Activated naive CD8-positive, alpha-beta T cell treated with anti-CD3 and anti-CD28 coated beads, Interleukin-2, amount 10 ng/mL, durations not matched to agents 7 days and 5 days (primary cell): ENCODE data around the gene SLCO2A1. TPM values are rescaled to one million over a fixed set of nuclear protein-coding genes. Genes with fewer than 3 reads are reported as not detected.

Experiments
- ATAC-seq: fragments of 150-1000 bp; cut with Tn5 transposase; one replicate; pipeline ENCODE4 v1.10.0; 2021; ENCODE audit warnings: low read depth, moderate library complexity
- POLR2A ChIA-PET: fragments of 350-600 bp; sonication (Branson Sonifier 250); formaldehyde crosslinking; loops from one replicate; lab custom pipeline; 2021; ENCODE audit warnings: antibody characterized with exemption; lab: Charles Lee
- DNase-seq: peaks from one replicate; pipeline ENCODE4 v3.0.0; 2021
- H3K27ac Mint-ChIP-seq: one replicate; pipeline ENCODE4 v1.8.0; 2022; ENCODE audit warnings: mild to moderate bottlenecking, mixed read lengths
- H3K27me3 Mint-ChIP-seq: one replicate; pipeline ENCODE4 v1.8.0; 2022; ENCODE audit warnings: mild to moderate bottlenecking, moderate library complexity, mixed read lengths
- H3K36me3 Mint-ChIP-seq: one replicate; pipeline ENCODE4 v1.8.0; 2021; ENCODE audit warnings: mild to moderate bottlenecking, mixed read lengths
- H3K4me1 Mint-ChIP-seq: one replicate; pipeline ENCODE4 v1.8.0; 2021; ENCODE audit warnings: mixed read lengths
- H3K4me3 Mint-ChIP-seq: one replicate; pipeline ENCODE4 v1.8.0; 2022; ENCODE audit warnings: mild to moderate bottlenecking, moderate library complexity, mixed read lengths
- H3K9me3 Mint-ChIP-seq: one replicate; pipeline ENCODE4 v1.8.0; 2021; ENCODE audit warnings: mixed read lengths
- total RNA-seq, 2 experiments: library from RNA; stranded (reverse); gene quantifications; one replicate each; pipeline ENCODE4 v1.2.3, GENCODE V29; 2021

Gene SLCO2A1
- total RNA-seq, 2 experiments from 2014 or later = not detected

GRCh38 chr3:134014270-134014669, 15.5 kb downstream of the SLCO2A1 start:
- Mint-ChIP-seq H3K4me1 (no peaks in the 10 kb centered on the region), H3K36me3 (no peaks in the 10 kb centered on the region), H3K27me3 (peaks cover 19% of the 10 kb centered on the region), H3K4me3 (no peak overlapping the region), H3K27ac (no peak overlapping the region), H3K9me3 (no peaks in the 10 kb centered on the region)
- DNase-seq (no peak), ATAC-seq (no peak)
- POLR2A ChIA-PET = no interaction called here

GRCh38 chr3:134013280-134013679, 16.4 kb downstream of the SLCO2A1 start:
- no peak overlapping the region for H3K4me3 Mint-ChIP-seq
- POLR2A ChIA-PET = no interaction called here

GRCh38 chr3:134009345-134010000, 20.3 kb downstream of the SLCO2A1 start:
- Mint-ChIP-seq H3K9me3 (peaks cover 3% of the 10 kb centered on the region), H3K27ac (no peak overlapping the region), H3K4me1 (no peaks in the 10 kb centered on the region), H3K27me3 (peaks cover 12% of the 10 kb centered on the region), H3K4me3 (no peak overlapping the region), H3K36me3 (no peaks in the 10 kb centered on the region)
- POLR2A ChIA-PET = no interaction called here
- ATAC-seq (no peak), DNase-seq (no peak)

More at GRCh38 chr3:134013280-134013679, 16.4 kb downstream of the SLCO2A1 start:
- no peaks in the 10 kb centered on the region for H3K9me3 Mint-ChIP-seq
- H3K4me1 Mint-ChIP-seq = no peaks in the 10 kb centered on the region
- H3K27me3 Mint-ChIP-seq = peaks cover 18% of the 10 kb centered on the region
- H3K36me3 Mint-ChIP-seq = no peaks in the 10 kb centered on the region
- ATAC-seq = no peak
- H3K27ac Mint-ChIP-seq = no peak overlapping the region
- DNase-seq = no peak

GRCh38 chr3:134008630-134009156, 21.0 kb downstream of the SLCO2A1 start:
- DNase-seq (no peak), ATAC-seq (no peak)
- Mint-ChIP-seq H3K36me3 (no peaks in the 10 kb centered on the region), H3K9me3 (peaks cover 4% of the 10 kb centered on the region), H3K4me1 (no peaks in the 10 kb centered on the region), H3K27me3 (peaks cover 12% of the 10 kb centered on the region), H3K27ac (no peak overlapping the region), H3K4me3 (no peak overlapping the region)
- POLR2A ChIA-PET = no interaction called here

GRCh38 chr3:134007819-134008218, 21.9 kb downstream of the SLCO2A1 start:
- no peak for ATAC-seq
- Mint-ChIP-seq H3K4me1 (no peaks in the 10 kb centered on the region), H3K27ac (no peak overlapping the region), H3K4me3 (no peak overlapping the region), H3K36me3 (no peaks in the 10 kb centered on the region), H3K27me3 (peaks cover 9% of the 10 kb centered on the region), H3K9me3 (peaks cover 4% of the 10 kb centered on the region)
- POLR2A ChIA-PET = no interaction called here
- no peak for DNase-seq

- H3K4me3 Mint-ChIP-seq = no peak overlapping the region
- peaks cover 4% of the 10 kb centered on the region for H3K9me3 Mint-ChIP-seq
- DNase-seq (no peak), ATAC-seq (no peak)
- POLR2A ChIA-PET = no interaction called here
- H3K36me3 Mint-ChIP-seq = no peaks in the 10 kb centered on the region
- H3K27me3 Mint-ChIP-seq = peaks cover 9% of the 10 kb centered on the region
- H3K4me1 Mint-ChIP-seq = no peaks in the 10 kb centered on the region
- H3K27ac Mint-ChIP-seq = no peak overlapping the region
Observed at GRCh38 chr3:134004841-134005240, 24.9 kb downstream of the SLCO2A1 start.

GRCh38 chr3:134003066-134003465, 26.7 kb downstream of the SLCO2A1 start:
- no peaks in the 10 kb centered on the region for H3K4me1 Mint-ChIP-seq
- no peak overlapping the region for H3K27ac Mint-ChIP-seq
- ATAC-seq (no peak), DNase-seq (no peak)
- no peak overlapping the region for H3K4me3 Mint-ChIP-seq
- H3K27me3 Mint-ChIP-seq = peaks cover 13% of the 10 kb centered on the region
- H3K36me3 Mint-ChIP-seq = no peaks in the 10 kb centered on the region
- H3K9me3 Mint-ChIP-seq = peaks cover 4% of the 10 kb centered on the region
- POLR2A ChIA-PET = no interaction called here

GRCh38 chr3:134002306-134002705, 27.4 kb downstream of the SLCO2A1 start:
- no peak for ATAC-seq
- no peak overlapping the region for H3K27ac Mint-ChIP-seq
- H3K9me3 Mint-ChIP-seq = peaks cover 4% of the 10 kb centered on the region
- peaks cover 8% of the 10 kb centered on the region for H3K27me3 Mint-ChIP-seq
- no peak overlapping the region for H3K4me3 Mint-ChIP-seq
- POLR2A ChIA-PET = no interaction called here
- H3K36me3 Mint-ChIP-seq = no peaks in the 10 kb centered on the region
- H3K4me1 Mint-ChIP-seq = no peaks in the 10 kb centered on the region
- DNase-seq = no peak

GRCh38 chr3:134001251-134001650, 28.5 kb downstream of the SLCO2A1 start:
- Mint-ChIP-seq H3K9me3 (peaks cover 2% of the 10 kb centered on the region), H3K27me3 (peaks cover 8% of the 10 kb centered on the region), H3K27ac (no peak overlapping the region), H3K4me1 (no peaks in the 10 kb centered on the region), H3K4me3 (no peak overlapping the region), H3K36me3 (no peaks in the 10 kb centered on the region)
- DNase-seq (no peak), ATAC-seq (no peak)
- POLR2A ChIA-PET = no interaction called here

GRCh38 chr3:133999891-134000685, 29.6 kb downstream of the SLCO2A1 start:
- ATAC-seq (no peak), DNase-seq (no peak)
- POLR2A ChIA-PET = no interaction called here
- peaks cover 12% of the 10 kb centered on the region for H3K27me3 Mint-ChIP-seq
- no peak overlapping the region for H3K27ac Mint-ChIP-seq
- no peak overlapping the region for H3K4me3 Mint-ChIP-seq
- peaks cover 2% of the 10 kb centered on the region for H3K9me3 Mint-ChIP-seq
- no peaks in the 10 kb centered on the region for H3K36me3 Mint-ChIP-seq
- H3K4me1 Mint-ChIP-seq = no peaks in the 10 kb centered on the region

GRCh38 chr3:133998691-133999241, 31.0 kb downstream of the SLCO2A1 start:
- no peak for DNase-seq
- POLR2A ChIA-PET = no interaction called here
- Mint-ChIP-seq H3K36me3 (no peaks in the 10 kb centered on the region), H3K27me3 (peaks cover 17% of the 10 kb centered on the region), H3K4me1 (no peaks in the 10 kb centered on the region), H3K9me3 (no peaks in the 10 kb centered on the region), H3K27ac (no peak overlapping the region), H3K4me3 (no peak overlapping the region)
- ATAC-seq = no peak

GRCh38 chr3:133997871-133998635, 31.7 kb downstream of the SLCO2A1 start:
- no peaks in the 10 kb centered on the region for H3K36me3 Mint-ChIP-seq
- peaks cover 17% of the 10 kb centered on the region for H3K27me3 Mint-ChIP-seq
- no peaks in the 10 kb centered on the region for H3K4me1 Mint-ChIP-seq
- DNase-seq (no peak), ATAC-seq (no peak)
- POLR2A ChIA-PET = no interaction called here
- no peaks in the 10 kb centered on the region for H3K9me3 Mint-ChIP-seq
- H3K27ac Mint-ChIP-seq = no peak overlapping the region
- no peak overlapping the region for H3K4me3 Mint-ChIP-seq

- Mint-ChIP-seq H3K9me3 (no peaks in the 10 kb centered on the region), H3K4me3 (no peak overlapping the region), H3K27me3 (peaks cover 17% of the 10 kb centered on the region), H3K4me1 (no peaks in the 10 kb centered on the region), H3K27ac (no peak overlapping the region), H3K36me3 (no peaks in the 10 kb centered on the region)
- POLR2A ChIA-PET = no interaction called here
- no peak for ATAC-seq
- no peak for DNase-seq
Observed at GRCh38 chr3:133996996-133997395, 32.7 kb downstream of the SLCO2A1 start.
